HEK293 (cell line): Measurements from ENCODE around the gene LMO7.

Source experiments
- CTCF ChIA-PET: fragments of 350-600 bp; formaldehyde crosslinking; extraction: SDS; loops from one replicate; lab custom pipeline; 2021; ENCODE audit warnings: antibody characterized with exemption; lab: Yijun Ruan, JAX
- POLR2A ChIA-PET: fragments of 300-600 bp; formaldehyde crosslinking; extraction: SDS; loops from one replicate; lab custom pipeline; 2020; ENCODE audit warnings: antibody characterized with exemption, inconsistent platforms; lab: Yijun Ruan, JAX
- H3K27ac ChIP-seq: fragments of 200-500 bp; sonication (Bioruptor generic); 2 replicates; pipeline ENCODE4 v1.5.1; 2014; ENCODE audit warnings: low read depth, low read length, control low read depth, inconsistent platforms; ENCODE audit errors: extremely low read depth
- H3K36me3 ChIP-seq, 2 experiments: fragments of 200-500 bp in 1 of 2; sonication (Bioruptor generic) in 1 of 2; 1 replicate in 1 of 2; 2 replicates in 1 of 2; pipeline ENCODE4 v1.5.1; 2014 to 2017; ENCODE audit warnings: inconsistent platforms in 2 of 2, low read length in 2 of 2; ENCODE audit not compliant: control insufficient read depth in 2 of 2, insufficient read depth in 1 of 2
- H3K4me1 ChIP-seq: fragments of 200-500 bp; sonication (Bioruptor generic); 2 replicates; pipeline ENCODE4 v1.5.1; 2014; ENCODE audit warnings: mild to moderate bottlenecking, low read length, inconsistent platforms; ENCODE audit not compliant: control insufficient read depth, insufficient read depth
- H3K4me3 ChIP-seq: 2 replicates; pipeline ENCODE4 v1.5.1; 2011; ENCODE audit warnings: low read depth, mild to moderate bottlenecking, control low read depth, low read length, moderate library complexity
- H3K9me3 ChIP-seq: fragments of 200-500 bp; sonication (Bioruptor generic); 2 replicates; pipeline ENCODE4 v1.5.1; 2014; ENCODE audit warnings: low read depth, low read length, inconsistent platforms; ENCODE audit not compliant: control insufficient read depth, insufficient read depth
- GLIS2 ChIP-seq: fragments of 450-650 bp; formaldehyde crosslinking; IDR thresholded peaks from 2 replicates; pipeline ENCODE4 v1.5.1; 2016; ENCODE audit warnings: missing biosample characterization, missing genetic modification characterization
- MEIS1 ChIP-seq: sonication (generic); formaldehyde crosslinking; IDR thresholded peaks from 2 replicates; pipeline ENCODE4 v1.8.1; 2022; ENCODE audit warnings: missing genetic modification reagents, mild to moderate bottlenecking, borderline replicate concordance
- ZBTB48 ChIP-seq: fragments of 450-650 bp; formaldehyde crosslinking; IDR thresholded peaks from 2 replicates; pipeline ENCODE4 v1.5.1; 2016; ENCODE audit warnings: missing biosample characterization, missing genetic modification characterization
- ZFHX2 ChIP-seq: fragments of 450-650 bp; formaldehyde crosslinking; conservative IDR thresholded peaks from 2 replicates; pipeline ENCODE4 v1.5.1; 2016; ENCODE audit warnings: missing biosample characterization, missing genetic modification characterization
- ZNF114 ChIP-seq: fragments of 450-650 bp; formaldehyde crosslinking; IDR thresholded peaks from 2 replicates; pipeline ENCODE4 v1.5.0; 2017; ENCODE audit warnings: missing biosample characterization, missing genetic modification characterization
- ZNF174 ChIP-seq: fragments of 450-650 bp; formaldehyde crosslinking; IDR thresholded peaks from 2 replicates; pipeline ENCODE4 v1.5.0; 2017; ENCODE audit warnings: missing biosample characterization, mild to moderate bottlenecking, missing genetic modification characterization
- ZNF221 ChIP-seq: fragments of 450-650 bp; formaldehyde crosslinking; IDR thresholded peaks from 2 replicates; pipeline ENCODE4 v1.5.1; 2017; ENCODE audit warnings: missing biosample characterization, missing genetic modification characterization, borderline replicate concordance
- ZNF274 ChIP-seq, 2 experiments: fragments of 200-500 bp in 1 of 2; fragments of 450-650 bp in 1 of 2; sonication (Bioruptor generic) in 1 of 2; formaldehyde crosslinking in 1 of 2; IDR thresholded peaks; 2 replicates each; pipeline versions ENCODE4 v1.5.1 to v1.6.1; 2014 to 2016; ENCODE audit warnings: borderline replicate concordance in 1 of 2, inconsistent platforms in 1 of 2, low read length in 1 of 2, missing biosample characterization in 1 of 2, missing genetic modification characterization in 1 of 2
- ZNF473 ChIP-seq: fragments of 450-650 bp; formaldehyde crosslinking; IDR thresholded peaks from 2 replicates; pipeline ENCODE4 v1.5.1; 2017; ENCODE audit warnings: missing biosample characterization, missing genetic modification characterization
- ZNF548 ChIP-seq: fragments of 450-650 bp; formaldehyde crosslinking; IDR thresholded peaks from 2 replicates; pipeline ENCODE4 v1.5.1; 2016; ENCODE audit warnings: missing biosample characterization, missing genetic modification characterization
- ZNF677 ChIP-seq: fragments of 450-650 bp; IDR thresholded peaks from 2 replicates; pipeline ENCODE4 v1.5.0; 2018; ENCODE audit warnings: missing biosample characterization, mild to moderate bottlenecking, missing genetic modification characterization, moderate library complexity
- ZNF837 ChIP-seq: fragments of 450-650 bp; formaldehyde crosslinking; IDR thresholded peaks from 2 replicates; pipeline ENCODE4 v1.5.1; 2016; ENCODE audit warnings: missing biosample characterization, missing genetic modification characterization
- TF ChIP-seq, protein P1 (sequence below): fragments of 450-650 bp; formaldehyde crosslinking; IDR thresholded peaks from 2 replicates; pipeline ENCODE4 v1.5.1; 2016; ENCODE audit warnings: missing biosample characterization, missing genetic modification characterization, borderline replicate concordance
- TF ChIP-seq, protein P2 (sequence below): fragments of 450-650 bp; formaldehyde crosslinking; IDR thresholded peaks from 2 replicates; pipeline ENCODE4 v1.5.1; 2017; ENCODE audit warnings: missing biosample characterization, mild to moderate bottlenecking, missing genetic modification characterization, moderate library complexity
- TF ChIP-seq, protein P3 (sequence below): fragments of 450-650 bp; formaldehyde crosslinking; IDR thresholded peaks from 2 replicates; pipeline ENCODE4 v1.5.1; 2017; ENCODE audit warnings: missing biosample characterization, missing genetic modification characterization
- TF ChIP-seq, protein P4 (sequence below): sonication (generic); formaldehyde crosslinking; IDR thresholded peaks from 2 replicates; pipeline ENCODE4 v1.8.1; 2022; ENCODE audit warnings: mild to moderate bottlenecking, moderate library complexity, missing genetic modification reagents
- TF ChIP-seq, protein P5 (sequence below): fragments of 450-650 bp; formaldehyde crosslinking; IDR thresholded peaks from 2 replicates; pipeline ENCODE4 v1.5.1; 2017; ENCODE audit warnings: missing biosample characterization, missing genetic modification characterization
- TF ChIP-seq, protein P6 (sequence below): fragments of 450-650 bp; formaldehyde crosslinking; IDR thresholded peaks from 2 replicates; pipeline ENCODE4 v1.5.1; 2017; ENCODE audit warnings: missing biosample characterization, missing genetic modification characterization
- TF ChIP-seq, protein P7 (sequence below): fragments of 450-650 bp; formaldehyde crosslinking; IDR thresholded peaks from 2 replicates; pipeline ENCODE4 v1.5.1; 2016; ENCODE audit warnings: missing biosample characterization, missing genetic modification characterization

Gene LMO7

DNA sequence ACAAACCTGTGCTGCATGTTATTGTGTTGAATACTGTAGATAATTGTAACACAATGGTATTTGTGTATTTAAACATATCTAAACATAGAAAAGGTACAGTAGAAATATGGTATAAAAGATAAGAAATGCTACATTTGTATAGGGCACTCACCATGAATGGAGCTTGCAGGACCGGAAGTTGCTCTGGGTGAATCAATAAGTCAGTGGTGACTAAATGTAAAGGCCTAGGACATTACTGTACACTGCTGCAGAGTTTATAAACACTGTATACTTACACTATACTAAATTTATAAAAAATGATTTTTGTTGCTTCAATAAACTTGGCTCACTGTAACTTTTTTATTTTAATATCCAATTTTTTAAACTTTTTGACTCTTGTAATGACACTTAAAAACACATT lies 34.4 kb downstream of the LMO7 start:
- TF ChIP-seq ZNF677 (tag by site-specific recombination), result no peak
- TF ChIP-seq GLIS2 (tag by site-specific recombination), result no peak
- TF ChIP-seq, protein P1, sequence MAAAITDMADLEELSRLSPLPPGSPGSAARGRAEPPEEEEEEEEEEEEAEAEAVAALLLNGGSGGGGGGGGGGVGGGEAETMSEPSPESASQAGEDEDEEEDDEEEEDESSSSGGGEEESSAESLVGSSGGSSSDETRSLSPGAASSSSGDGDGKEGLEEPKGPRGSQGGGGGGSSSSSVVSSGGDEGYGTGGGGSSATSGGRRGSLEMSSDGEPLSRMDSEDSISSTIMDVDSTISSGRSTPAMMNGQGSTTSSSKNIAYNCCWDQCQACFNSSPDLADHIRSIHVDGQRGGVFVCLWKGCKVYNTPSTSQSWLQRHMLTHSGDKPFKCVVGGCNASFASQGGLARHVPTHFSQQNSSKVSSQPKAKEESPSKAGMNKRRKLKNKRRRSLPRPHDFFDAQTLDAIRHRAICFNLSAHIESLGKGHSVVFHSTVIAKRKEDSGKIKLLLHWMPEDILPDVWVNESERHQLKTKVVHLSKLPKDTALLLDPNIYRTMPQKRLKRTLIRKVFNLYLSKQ (tag by site-specific recombination), result no peak
- TF ChIP-seq ZNF473, result no peak
- TF ChIP-seq ZNF837 (tag by site-specific recombination), result no peak
- TF ChIP-seq, protein P2, sequence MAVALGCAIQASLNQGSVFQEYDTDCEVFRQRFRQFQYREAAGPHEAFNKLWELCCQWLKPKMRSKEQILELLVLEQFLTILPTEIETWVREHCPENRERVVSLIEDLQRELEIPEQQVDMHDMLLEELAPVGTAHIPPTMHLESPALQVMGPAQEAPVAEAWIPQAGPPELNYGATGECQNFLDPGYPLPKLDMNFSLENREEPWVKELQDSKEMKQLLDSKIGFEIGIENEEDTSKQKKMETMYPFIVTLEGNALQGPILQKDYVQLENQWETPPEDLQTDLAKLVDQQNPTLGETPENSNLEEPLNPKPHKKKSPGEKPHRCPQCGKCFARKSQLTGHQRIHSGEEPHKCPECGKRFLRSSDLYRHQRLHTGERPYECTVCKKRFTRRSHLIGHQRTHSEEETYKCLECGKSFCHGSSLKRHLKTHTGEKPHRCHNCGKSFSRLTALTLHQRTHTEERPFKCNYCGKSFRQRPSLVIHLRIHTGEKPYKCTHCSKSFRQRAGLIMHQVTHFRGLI (tag by site-specific recombination), result no peak
- TF ChIP-seq, protein P3, sequence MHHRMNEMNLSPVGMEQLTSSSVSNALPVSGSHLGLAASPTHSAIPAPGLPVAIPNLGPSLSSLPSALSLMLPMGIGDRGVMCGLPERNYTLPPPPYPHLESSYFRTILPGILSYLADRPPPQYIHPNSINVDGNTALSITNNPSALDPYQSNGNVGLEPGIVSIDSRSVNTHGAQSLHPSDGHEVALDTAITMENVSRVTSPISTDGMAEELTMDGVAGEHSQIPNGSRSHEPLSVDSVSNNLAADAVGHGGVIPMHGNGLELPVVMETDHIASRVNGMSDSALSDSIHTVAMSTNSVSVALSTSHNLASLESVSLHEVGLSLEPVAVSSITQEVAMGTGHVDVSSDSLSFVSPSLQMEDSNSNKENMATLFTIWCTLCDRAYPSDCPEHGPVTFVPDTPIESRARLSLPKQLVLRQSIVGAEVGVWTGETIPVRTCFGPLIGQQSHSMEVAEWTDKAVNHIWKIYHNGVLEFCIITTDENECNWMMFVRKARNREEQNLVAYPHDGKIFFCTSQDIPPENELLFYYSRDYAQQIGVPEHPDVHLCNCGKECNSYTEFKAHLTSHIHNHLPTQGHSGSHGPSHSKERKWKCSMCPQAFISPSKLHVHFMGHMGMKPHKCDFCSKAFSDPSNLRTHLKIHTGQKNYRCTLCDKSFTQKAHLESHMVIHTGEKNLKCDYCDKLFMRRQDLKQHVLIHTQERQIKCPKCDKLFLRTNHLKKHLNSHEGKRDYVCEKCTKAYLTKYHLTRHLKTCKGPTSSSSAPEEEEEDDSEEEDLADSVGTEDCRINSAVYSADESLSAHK, result no peak
- no peak for TF ChIP-seq ZNF174 (tag by site-specific recombination)
- TF ChIP-seq, protein P4, sequence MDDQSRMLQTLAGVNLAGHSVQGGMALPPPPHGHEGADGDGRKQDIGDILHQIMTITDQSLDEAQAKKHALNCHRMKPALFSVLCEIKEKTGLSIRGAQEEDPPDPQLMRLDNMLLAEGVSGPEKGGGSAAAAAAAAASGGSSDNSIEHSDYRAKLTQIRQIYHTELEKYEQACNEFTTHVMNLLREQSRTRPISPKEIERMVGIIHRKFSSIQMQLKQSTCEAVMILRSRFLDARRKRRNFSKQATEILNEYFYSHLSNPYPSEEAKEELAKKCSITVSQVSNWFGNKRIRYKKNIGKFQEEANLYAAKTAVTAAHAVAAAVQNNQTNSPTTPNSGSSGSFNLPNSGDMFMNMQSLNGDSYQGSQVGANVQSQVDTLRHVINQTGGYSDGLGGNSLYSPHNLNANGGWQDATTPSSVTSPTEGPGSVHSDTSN (CRISPR knock-in tag), result no peak
- no peak overlapping the region for H3K27ac ChIP-seq
- H3K4me3 ChIP-seq, result no peak overlapping the region
- H3K36me3 ChIP-seq, result no peaks in the 10 kb centered on the region
- POLR2A ChIA-PET, result no interaction called here
- H3K4me1 ChIP-seq, result no peaks in the 10 kb centered on the region
- CTCF ChIA-PET, result interaction anchor here (0.6 to 0.8 kb wide), 3 partner anchors 13 to 398 kb away, joined by 3 read pairs; no protein-coding TSS in a partner anchor
- no peaks in the 10 kb centered on the region for H3K9me3 ChIP-seq

DNA sequence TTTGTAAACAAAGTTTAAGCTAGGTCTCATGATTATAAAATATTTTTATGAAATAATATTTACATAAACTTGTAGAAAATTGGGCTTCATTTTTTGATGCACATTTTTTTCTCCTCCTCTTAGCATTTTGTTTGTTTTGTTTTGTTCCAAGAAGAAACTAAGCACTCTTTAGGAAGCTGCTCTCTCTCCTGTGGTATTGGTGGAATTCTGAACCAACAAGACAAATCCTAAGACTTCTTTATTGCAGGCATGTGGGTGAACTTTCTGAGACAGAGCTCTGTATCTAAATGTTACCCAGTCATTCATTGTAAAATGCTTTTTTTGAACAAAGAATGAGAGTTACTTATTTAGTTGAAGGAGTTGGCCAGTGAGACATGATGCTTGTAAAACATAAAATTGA lies 39.3 kb downstream of the LMO7 start:
- Histone ChIP-seq H3K36me3 (no peaks in the 10 kb centered on the region), H3K9me3 (no peaks in the 10 kb centered on the region), H3K4me3 (no peak overlapping the region), H3K4me1 (no peaks in the 10 kb centered on the region), H3K27ac (no peak overlapping the region)
- CTCF ChIA-PET, result interaction anchor here (0.6 to 1.3 kb wide), 7 partner anchors 10 to 1196 kb away, joined by 3 to 7 read pairs (median 3); no protein-coding TSS in a partner anchor
- POLR2A ChIA-PET, result no interaction called here
- TF ChIP-seq, protein P4 (CRISPR knock-in tag), result no peak
- no peak for TF ChIP-seq MEIS1 (CRISPR knock-in tag)
- TF ChIP-seq, protein P5, sequence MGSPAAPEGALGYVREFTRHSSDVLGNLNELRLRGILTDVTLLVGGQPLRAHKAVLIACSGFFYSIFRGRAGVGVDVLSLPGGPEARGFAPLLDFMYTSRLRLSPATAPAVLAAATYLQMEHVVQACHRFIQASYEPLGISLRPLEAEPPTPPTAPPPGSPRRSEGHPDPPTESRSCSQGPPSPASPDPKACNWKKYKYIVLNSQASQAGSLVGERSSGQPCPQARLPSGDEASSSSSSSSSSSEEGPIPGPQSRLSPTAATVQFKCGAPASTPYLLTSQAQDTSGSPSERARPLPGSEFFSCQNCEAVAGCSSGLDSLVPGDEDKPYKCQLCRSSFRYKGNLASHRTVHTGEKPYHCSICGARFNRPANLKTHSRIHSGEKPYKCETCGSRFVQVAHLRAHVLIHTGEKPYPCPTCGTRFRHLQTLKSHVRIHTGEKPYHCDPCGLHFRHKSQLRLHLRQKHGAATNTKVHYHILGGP (tag by site-specific recombination), result no peak
- no peak for TF ChIP-seq ZNF274 (IDR thresholded peaks at IDR 0.05; ENCODE audit: low read length)
- TF ChIP-seq ZNF274 (tag by site-specific recombination; IDR thresholded peaks at IDR 0.05; ENCODE audit: borderline replicate concordance), result no peak
- TF ChIP-seq ZNF221 (tag by site-specific recombination), result no peak
- TF ChIP-seq ZBTB48 (tag by site-specific recombination), result no peak
- TF ChIP-seq, protein P6, sequence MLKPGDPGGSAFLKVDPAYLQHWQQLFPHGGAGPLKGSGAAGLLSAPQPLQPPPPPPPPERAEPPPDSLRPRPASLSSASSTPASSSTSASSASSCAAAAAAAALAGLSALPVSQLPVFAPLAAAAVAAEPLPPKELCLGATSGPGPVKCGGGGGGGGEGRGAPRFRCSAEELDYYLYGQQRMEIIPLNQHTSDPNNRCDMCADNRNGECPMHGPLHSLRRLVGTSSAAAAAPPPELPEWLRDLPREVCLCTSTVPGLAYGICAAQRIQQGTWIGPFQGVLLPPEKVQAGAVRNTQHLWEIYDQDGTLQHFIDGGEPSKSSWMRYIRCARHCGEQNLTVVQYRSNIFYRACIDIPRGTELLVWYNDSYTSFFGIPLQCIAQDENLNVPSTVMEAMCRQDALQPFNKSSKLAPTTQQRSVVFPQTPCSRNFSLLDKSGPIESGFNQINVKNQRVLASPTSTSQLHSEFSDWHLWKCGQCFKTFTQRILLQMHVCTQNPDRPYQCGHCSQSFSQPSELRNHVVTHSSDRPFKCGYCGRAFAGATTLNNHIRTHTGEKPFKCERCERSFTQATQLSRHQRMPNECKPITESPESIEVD (tag by site-specific recombination), result no peak
- no peak for TF ChIP-seq ZNF548 (tag by site-specific recombination)
- TF ChIP-seq ZFHX2, result no peak
- TF ChIP-seq ZNF114 (tag by site-specific recombination), result no peak
- TF ChIP-seq, protein P7, sequence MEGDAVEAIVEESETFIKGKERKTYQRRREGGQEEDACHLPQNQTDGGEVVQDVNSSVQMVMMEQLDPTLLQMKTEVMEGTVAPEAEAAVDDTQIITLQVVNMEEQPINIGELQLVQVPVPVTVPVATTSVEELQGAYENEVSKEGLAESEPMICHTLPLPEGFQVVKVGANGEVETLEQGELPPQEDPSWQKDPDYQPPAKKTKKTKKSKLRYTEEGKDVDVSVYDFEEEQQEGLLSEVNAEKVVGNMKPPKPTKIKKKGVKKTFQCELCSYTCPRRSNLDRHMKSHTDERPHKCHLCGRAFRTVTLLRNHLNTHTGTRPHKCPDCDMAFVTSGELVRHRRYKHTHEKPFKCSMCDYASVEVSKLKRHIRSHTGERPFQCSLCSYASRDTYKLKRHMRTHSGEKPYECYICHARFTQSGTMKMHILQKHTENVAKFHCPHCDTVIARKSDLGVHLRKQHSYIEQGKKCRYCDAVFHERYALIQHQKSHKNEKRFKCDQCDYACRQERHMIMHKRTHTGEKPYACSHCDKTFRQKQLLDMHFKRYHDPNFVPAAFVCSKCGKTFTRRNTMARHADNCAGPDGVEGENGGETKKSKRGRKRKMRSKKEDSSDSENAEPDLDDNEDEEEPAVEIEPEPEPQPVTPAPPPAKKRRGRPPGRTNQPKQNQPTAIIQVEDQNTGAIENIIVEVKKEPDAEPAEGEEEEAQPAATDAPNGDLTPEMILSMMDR, result no peak
